Suprapubic skin (tissue), 3 donors: ENCODE measurements around the gene IL1R1.

ENCODE experiments used
- CTCF ChIP-seq, 2 donors: fragments of 200-600 bp in 1 of 2; fragments of 450-650 bp in 1 of 2; sonication (generic) in 1 of 2; IDR thresholded peaks; one replicate each; pipeline ENCODE4 v1.5.1; 2016 to 2019; ENCODE audit warnings: antibody characterized with exemption in 2 of 2, mild to moderate bottlenecking in 1 of 2, moderate library complexity in 1 of 2
- POLR2A ChIP-seq, 2 donors: fragments of 450-650 bp; IDR thresholded peaks; one replicate each; pipeline ENCODE4 v1.6.1; 2017; ENCODE audit warnings: antibody characterized with exemption in 2 of 2, mild to moderate bottlenecking in 2 of 2, moderate library complexity in 2 of 2

DNA sequence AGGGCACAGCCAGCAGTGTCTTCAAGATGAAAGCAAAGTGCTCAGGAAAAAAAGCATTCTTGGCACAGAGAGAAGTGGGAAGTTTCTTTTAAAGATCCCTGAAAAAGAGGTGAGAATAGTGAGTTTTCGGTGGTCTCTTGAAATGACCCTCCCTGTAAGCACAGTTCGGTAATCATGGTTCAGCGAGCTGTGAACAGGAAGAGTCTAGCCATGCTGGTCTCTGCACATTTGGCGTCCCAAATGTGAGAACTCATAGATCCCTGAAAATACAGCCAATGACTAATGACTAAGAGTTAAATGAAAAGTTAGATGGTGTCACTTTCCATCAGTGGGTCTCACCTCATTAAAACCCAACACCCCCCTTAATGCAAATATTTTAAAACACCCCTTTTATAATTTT, 3.4 kb downstream of the IL1R1 start:
- TF ChIP-seq CTCF (IDR thresholded peaks at IDR 0.05) (no peak), POLR2A (IDR thresholded peaks at IDR 0.05) (no peak)
